ENCODE results near the gene PNPLA6.
A peak's percentile ranks its signal among the peaks of the same experiment; 100 is the strongest.
"Not testable (repeated sequence)": the region's sequence is repeated elsewhere in the genome, so short reads cannot be mapped to it uniquely, and the experiment has no call there.

PNPLA6 gene

GRCh38 chr19:7533281-7533885, 2.1 kb upstream of the PNPLA6 start:
- no peak for DNase-seq (ENCODE audit: low read depth, low spot score)

GRCh38 chr19:7533925-7534480, 1.5 kb upstream of the PNPLA6 start:
- DNase-seq (ENCODE audit: low read depth, low spot score), result peak; percentile 55

GRCh38 chr19:7534531-7535046, 928 bp upstream of the PNPLA6 start:
- no peak for DNase-seq (ENCODE audit: low read depth, low spot score)

- DNase-seq (ENCODE audit: low read depth, low spot score), result no peak
Measured at GRCh38 chr19:7535998-7536695, 630 bp downstream of the PNPLA6 start.

- DNase-seq (ENCODE audit: low read depth, low spot score), result not testable (repeated sequence)
Measured at GRCh38 chr19:7538990-7539389, 3.5 kb downstream of the PNPLA6 start.

GRCh38 chr19:7539827-7540425, 4.4 kb downstream of the PNPLA6 start:
- no peak for DNase-seq (ENCODE audit: low read depth, low spot score)

- DNase-seq (ENCODE audit: low read depth, low spot score), result no peak
Measured at GRCh38 chr19:7540761-7541474, 5.4 kb downstream of the PNPLA6 start.

- DNase-seq (ENCODE audit: low read depth, low spot score), result no peak
Measured at GRCh38 chr19:7541475-7541824, 5.9 kb downstream of the PNPLA6 start.

GRCh38 chr19:7541828-7542443, 6.4 kb downstream of the PNPLA6 start:
- no peak for DNase-seq (ENCODE audit: low read depth, low spot score)

GRCh38 chr19:7542556-7543348, 7.2 kb downstream of the PNPLA6 start:
- DNase-seq (ENCODE audit: low read depth, low spot score), result no peak

- DNase-seq (ENCODE audit: low read depth, low spot score), result no peak
Measured at GRCh38 chr19:7544626-7545025, 9.1 kb downstream of the PNPLA6 start.

- DNase-seq (ENCODE audit: low read depth, low spot score), result no peak
Measured at GRCh38 chr19:7545300-7545699, 9.8 kb downstream of the PNPLA6 start.

- DNase-seq (ENCODE audit: low read depth, low spot score), result no peak
Measured at GRCh38 chr19:7545904-7546303, 10.4 kb downstream of the PNPLA6 start.

GRCh38 chr19:7547159-7547558, 11.6 kb downstream of the PNPLA6 start:
- no peak for DNase-seq (ENCODE audit: low read depth, low spot score)

GRCh38 chr19:7549429-7550148, 14.1 kb downstream of the PNPLA6 start:
- DNase-seq (ENCODE audit: low read depth, low spot score), result no peak

GRCh38 chr19:7550169-7550770, 14.8 kb downstream of the PNPLA6 start:
- DNase-seq (ENCODE audit: low read depth, low spot score), result no peak

GRCh38 chr19:7550987-7551761, 15.7 kb downstream of the PNPLA6 start:
- DNase-seq (ENCODE audit: low read depth, low spot score), result no peak

GRCh38 chr19:7552781-7553180, 17.3 kb downstream of the PNPLA6 start:
- no peak for DNase-seq (ENCODE audit: low read depth, low spot score)

GRCh38 chr19:7554565-7554964, 19.0 kb downstream of the PNPLA6 start:
- no peak for DNase-seq (ENCODE audit: low read depth, low spot score)
